Suprapubic skin (tissue), 4 donors: ENCODE results near the gene DDB1.

Experiments
- CTCF ChIP-seq, 2 donors: fragments of 200-600 bp in 1 of 2; fragments of 450-650 bp in 1 of 2; sonication (generic) in 1 of 2; IDR thresholded peaks; one replicate each; pipeline ENCODE4 v1.5.1; 2016 to 2019; ENCODE audit warnings: antibody characterized with exemption in 2 of 2, mild to moderate bottlenecking in 1 of 2, moderate library complexity in 1 of 2
- POLR2A ChIP-seq, 2 donors: fragments of 450-650 bp; IDR thresholded peaks; one replicate each; pipeline ENCODE4 v1.6.1; 2017; ENCODE audit warnings: antibody characterized with exemption in 2 of 2, mild to moderate bottlenecking in 2 of 2, moderate library complexity in 2 of 2
- POLR2AphosphoS5 ChIP-seq, 3 donors: sonication (generic); formaldehyde crosslinking; IDR thresholded peaks; one replicate each; pipeline ENCODE4 v1.6.1; 2017; ENCODE audit warnings: antibody characterized with exemption in 3 of 3

- no peak for TF ChIP-seq CTCF (IDR thresholded peaks at IDR 0.05)
- no peak for TF ChIP-seq POLR2A (IDR thresholded peaks at IDR 0.05)
- TF ChIP-seq POLR2AphosphoS5 (IDR thresholded peaks at IDR 0.05) = no peak
These were observed 39.9 kb upstream of the DDB1 start for GRCh38 chr11:61372659-61373420.
